Astrocyte of the spinal cord (primary cell): ENCODE results near the gene AQP7.
A peak's percentile ranks its signal among the peaks of the same experiment; 100 is the strongest.

ENCODE experiments used
- DNase-seq: peaks from one replicate; pipeline ENCODE4 v3.0.0; 2011; ENCODE audit warnings: low read depth, low spot score
- H3K4me3 ChIP-seq: 2 replicates; pipeline ENCODE4 v1.5.1; 2011; ENCODE audit warnings: low read depth, mild to moderate bottlenecking, low read length, moderate library complexity
- CTCF ChIP-seq: IDR thresholded peaks from 2 replicates; pipeline ENCODE4 v1.5.1; 2012; ENCODE audit warnings: low read depth, mild to moderate bottlenecking, low read length, inconsistent platforms
- in situ Hi-C: cut with HindIII; loops from 2 replicates; pipeline ENCODE4 v1.10.0; 2017; ENCODE audit warnings: low sequenced_read_pairs

The AQP7 gene

GRCh38 chr9:33355933-33356332, 46.4 kb downstream of the AQP7 start:
- no peak for TF ChIP-seq CTCF
- no peak for DNase-seq
- in situ Hi-C loops: no loop called here
- no peak overlapping the region for H3K4me3 ChIP-seq

GRCh38 chr9:33354651-33355211, 47.6 kb downstream of the AQP7 start:
- in situ Hi-C loops: no loop called here
- peak; percentile 37 for DNase-seq
- no peak overlapping the region for H3K4me3 ChIP-seq
- TF ChIP-seq CTCF: no peak

DNA sequence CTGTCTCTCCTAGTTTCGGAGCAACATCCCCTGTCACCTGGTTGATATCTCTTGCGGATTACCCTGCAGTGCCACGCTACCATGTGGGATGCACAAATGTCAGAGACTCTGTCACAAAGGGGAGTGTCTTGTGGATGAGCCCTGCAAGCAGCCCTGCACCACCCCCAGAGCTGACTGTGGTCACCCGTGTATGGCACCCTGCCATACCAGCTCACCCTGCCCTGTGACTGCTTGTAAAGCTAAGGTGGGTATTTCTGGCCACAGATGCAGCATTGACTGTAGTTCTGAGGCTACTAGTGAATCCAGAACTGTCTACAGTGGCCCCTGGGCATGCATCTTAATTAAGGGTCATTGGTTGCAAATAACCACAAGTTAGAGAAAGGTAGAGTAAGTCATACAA, 50.8 kb downstream of the AQP7 start:
- in situ Hi-C loops: no loop called here
- no peak for TF ChIP-seq CTCF
- no peak for DNase-seq
- no peak overlapping the region for H3K4me3 ChIP-seq

GRCh38 chr9:33350310-33350709, 52.1 kb downstream of the AQP7 start:
- no peak overlapping the region for H3K4me3 ChIP-seq
- DNase-seq: peak; percentile 81
- in situ Hi-C loops: no loop called here
- TF ChIP-seq CTCF: no peak

DNA sequence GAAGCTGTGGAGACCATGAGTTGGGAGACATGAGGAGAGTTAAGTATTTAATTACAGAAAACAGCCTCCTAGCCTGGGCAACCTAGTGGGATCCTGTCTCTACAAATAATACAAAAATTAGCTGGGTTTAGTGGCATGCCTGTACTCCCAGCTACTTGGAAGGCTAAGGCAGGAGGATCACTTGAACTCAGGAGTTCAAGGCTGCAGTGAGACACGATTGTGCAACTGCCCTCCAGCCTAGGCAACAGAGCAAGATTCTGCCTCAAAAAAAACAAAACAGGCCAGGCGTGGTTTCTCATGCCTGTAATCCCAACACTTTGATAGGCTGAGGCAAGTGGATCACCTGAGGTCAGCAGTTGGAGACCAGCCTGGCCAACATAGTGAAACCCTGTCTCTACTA, 52.6 kb downstream of the AQP7 start:
- no peak overlapping the region for H3K4me3 ChIP-seq
- in situ Hi-C loops: no loop called here
- DNase-seq: no peak
- no peak for TF ChIP-seq CTCF

DNA sequence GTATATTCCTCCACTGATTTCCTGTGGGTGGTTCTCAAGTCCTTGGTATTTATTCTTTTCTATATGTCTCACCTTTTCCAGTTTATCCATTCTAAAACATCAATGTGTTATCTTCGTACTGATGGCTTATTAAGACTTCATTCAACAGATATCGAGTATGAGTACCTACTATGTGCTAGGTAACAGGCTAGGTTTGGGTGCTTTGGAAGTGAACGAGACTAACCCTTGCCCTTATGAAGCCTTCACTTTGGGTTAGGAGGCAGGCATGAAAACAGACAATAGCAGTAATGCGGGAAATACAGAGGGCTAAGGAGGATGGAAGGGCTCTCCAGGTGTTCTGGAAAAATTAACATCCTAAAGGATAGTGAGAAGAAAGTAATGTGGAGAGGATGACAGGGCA, 53.4 kb downstream of the AQP7 start:
- no peak for TF ChIP-seq CTCF
- DNase-seq: no peak
- in situ Hi-C loops: no loop called here
- no peak overlapping the region for H3K4me3 ChIP-seq

- DNase-seq: no peak
- no peak for TF ChIP-seq CTCF
- in situ Hi-C loops: no loop called here
- no peak overlapping the region for H3K4me3 ChIP-seq
Measured at GRCh38 chr9:33346564-33346963, 55.8 kb downstream of the AQP7 start.
